GM12878 (cell line): Measurements from ENCODE around the gene RAB3B. TPM values are rescaled to one million over a fixed set of nuclear protein-coding genes. Genes with fewer than 3 reads are reported as not detected.

Source experiments
- ATAC-seq: fragments of 200-7000 bp; cut with Tn5 transposase; 3 replicates; pipeline ENCODE4 v1.9.1; 2020; ENCODE audit warnings: mild to moderate bottlenecking, moderate library complexity
- BruUV-seq: library from RNA; stranded (reverse); fragments of 400-500 nt; replicated peaks from 2 replicates; lab custom pipeline; 2021; lab: Mats Ljungman, UMichigan
- CTCF ChIA-PET: fragments of 300-600 bp; sonication (Branson Sonifier 250); formaldehyde crosslinking; extraction: SDS; loops from one replicate; lab custom pipeline; 2021; ENCODE audit warnings: inconsistent platforms; lab: Yijun Ruan, JAX
- POLR2A ChIA-PET: fragments of 350-600 bp; formaldehyde crosslinking; extraction: SDS; loops from one replicate; lab custom pipeline; 2021; ENCODE audit warnings: inconsistent platforms; lab: Charles Lee
- RAD21 ChIA-PET: fragments of 300-600 bp; sonication (Branson Sonifier 250); formaldehyde crosslinking; loops from one replicate; lab custom pipeline; 2023; ENCODE audit warnings: antibody characterized with exemption; ENCODE audit not compliant: unreplicated experiment; lab: Charles Lee
- SMC1A ChIA-PET: fragments of 300-600 bp; sonication (Branson Sonifier 250); formaldehyde crosslinking; loops from one replicate; lab custom pipeline; 2023; ENCODE audit not compliant: unreplicated experiment, uncharacterized antibody; lab: Charles Lee
- DNase-seq: peaks from one replicate; pipeline ENCODE4 v3.0.0-alpha.2; 2011; ENCODE audit warnings: low read depth, low spot score
- FAIRE-seq: peaks from 3 replicates; lab custom pipeline; 2011; peaks lifted over from hg19 to GRCh38; lab: Jason Lieb, UNC
- H2AFZ ChIP-seq: 2 replicates; pipeline ENCODE4 v1.6.0; 2011; ENCODE audit warnings: low read depth, low read length, control low read depth; ENCODE audit not compliant: control insufficient read depth
- H3K27ac ChIP-seq: 2 replicates; pipeline ENCODE4 v1.5.1; 2011; ENCODE audit warnings: control low read depth; ENCODE audit not compliant: control insufficient read depth, insufficient read depth
- H3K27me3 ChIP-seq, 2 experiments: replicated peaks in 1 of 2; 2 replicates each; pipeline versions ENCODE4 v1.6.0 to v1.6.1; 2011; ENCODE audit warnings: low read length in 1 of 2; ENCODE audit not compliant: control insufficient read depth in 2 of 2, insufficient read depth in 2 of 2
- H3K36me3 ChIP-seq, 2 experiments: 2 replicates each; pipeline ENCODE4 v1.5.1; 2011; ENCODE audit warnings: low read length in 1 of 2; ENCODE audit not compliant: control insufficient read depth in 2 of 2, insufficient read depth in 2 of 2
- H3K4me1 ChIP-seq: 2 replicates; pipeline ENCODE4 v1.6.1; 2011; ENCODE audit warnings: mild to moderate bottlenecking, low read length, moderate library complexity, mixed read lengths; ENCODE audit not compliant: control insufficient read depth, insufficient read depth
- H3K4me2 ChIP-seq: 2 replicates; pipeline ENCODE4 v1.6.0; 2011; ENCODE audit warnings: control low read depth; ENCODE audit not compliant: control insufficient read depth, insufficient read depth
- H3K4me3 ChIP-seq: fragments of 200-600 bp; sonication (generic); 2 replicates; pipeline ENCODE4 v1.5.1; 2016
- H3K79me2 ChIP-seq: 2 replicates; pipeline ENCODE4 v1.6.0; 2011; ENCODE audit warnings: low read length; ENCODE audit not compliant: control insufficient read depth, insufficient read depth
- H3K9ac ChIP-seq: 2 replicates; pipeline ENCODE4 v1.8.0; 2011; ENCODE audit warnings: low read length, control low read depth, mixed read lengths; ENCODE audit not compliant: control insufficient read depth, insufficient read depth
- H3K9me3 ChIP-seq: replicated peaks from 3 replicates; pipeline ENCODE4 v1.5.1; 2011; ENCODE audit warnings: mild to moderate bottlenecking, low read length; ENCODE audit not compliant: control insufficient read depth, insufficient read depth
- H4K20me1 ChIP-seq: 2 replicates; pipeline ENCODE4 v1.6.0; 2011; ENCODE audit not compliant: control insufficient read depth, insufficient read depth
- CEBPB ChIP-seq, 2 experiments: fragments of 150-350 bp in 1 of 2; IDR thresholded peaks; 2 replicates each; pipeline ENCODE4 v1.6.1; 2012 to 2014; ENCODE audit warnings: low read depth in 2 of 2, low read length in 2 of 2, borderline replicate concordance in 1 of 2, inconsistent platforms in 1 of 2
- EGR1 ChIP-seq, 2 experiments: IDR thresholded peaks; 1 replicate in 1 of 2; 2 replicates in 1 of 2; pipeline ENCODE4 v1.6.1; 2011 to 2012; ENCODE audit warnings: low read depth in 2 of 2, low read length in 2 of 2, borderline replicate concordance in 1 of 2, mild to moderate bottlenecking in 1 of 2, moderate library complexity in 1 of 2
- ESRRA ChIP-seq: IDR thresholded peaks from 2 replicates; pipeline ENCODE4 v1.6.1; 2012; ENCODE audit warnings: mild to moderate bottlenecking, low read length, improper control_type of control experiment
- ETV6 ChIP-seq, 2 experiments: fragments of 450-650 bp in 1 of 2; IDR thresholded peaks in 1 of 2; conservative IDR thresholded peaks in 1 of 2; 2 replicates each; pipeline ENCODE4 v1.6.1; 2014; ENCODE audit warnings: antibody characterized with exemption in 1 of 2, borderline replicate concordance in 1 of 2, low read depth in 1 of 2, mild to moderate bottlenecking in 1 of 2, moderate library complexity in 1 of 2
- GATAD2B ChIP-seq: fragments of 450-650 bp; conservative IDR thresholded peaks from 2 replicates; pipeline ENCODE4 v1.6.1; 2017; ENCODE audit warnings: low read depth, mild to moderate bottlenecking, moderate library complexity
- RBBP5 ChIP-seq: fragments of 200-600 bp; sonication (generic); conservative IDR thresholded peaks from 2 replicates; pipeline ENCODE4 v1.6.1; 2016
- SMC3 ChIP-seq: IDR thresholded peaks from 2 replicates; pipeline ENCODE4 v1.6.1; 2011; ENCODE audit warnings: low read length, improper control_type of control experiment, borderline replicate concordance
- TBL1XR1 ChIP-seq: IDR thresholded peaks from 2 replicates; pipeline ENCODE4 v1.6.1; 2012; ENCODE audit warnings: low read depth, low read length, improper control_type of control experiment
- WGBS: methylation state at CpG from one replicate; pipeline ENCODE4 v1.1.6; 2016; ENCODE audit warnings: low lambda C conversion rate; ENCODE audit not compliant: insufficient replicate concordance, insufficient coverage; ENCODE audit errors: missing lambda C conversion rate; 5-methylcytosine and 5-hydroxymethylcytosine counted together
- in situ Hi-C: fragments of 300-500 bp; cut with MboI; formaldehyde crosslinking; loops from 9 replicates; pipeline ENCODE4 v1.14.3; 2018; ENCODE audit warnings: mixed read lengths
- intact Hi-C: fragments of 100-400 bp; cut with micrococcal nuclease; formaldehyde crosslinking; loops from one replicate; pipeline ENCODE4 v1.14.2; 2022; ENCODE audit not compliant: unreplicated experiment
- polyA plus RNA-seq, 11 experiments: library from polyadenylated mRNA; depleted of rRNA in 4 of 11; unstranded in 6 of 11; stranded (reverse) in 5 of 11; fragments of >200 nt; fragmentation: Nextera tagmentation in 4 of 11; fragmentation: Illumina TruSeq in 1 of 11; extraction: Ambion mirVana in 4 of 11; extraction: Trizol in 1 of 11; gene quantifications; 1 replicate in 1 of 11; 2 replicates in 10 of 11; pipeline versions ENCODE4 v1.2.1 to v1.2.3, GENCODE V29; 2011 to 2016; ENCODE audit warnings: inconsistent platforms in 2 of 11, missing spikeins in 2 of 11, low read depth in 1 of 11
- total RNA-seq, 4 experiments: library from RNA; depleted of rRNA in 3 of 4; stranded (reverse); fragments of >200 nt in 3 of 4; fragmentation: Illumina TruSeq in 1 of 4; extraction: Trizol in 1 of 4; gene quantifications; 2 replicates each; pipeline versions ENCODE4 v1.2.1 to v1.2.3, GENCODE V29; 2013 to 2021
- TF ChIP-seq, protein P1 (sequence below): fragments of 450-650 bp; IDR thresholded peaks from 2 replicates; pipeline ENCODE4 v1.6.1; 2017; ENCODE audit warnings: borderline replicate concordance

The RAB3B gene
- total and polyA plus RNA-seq, 10 of the 15 experiments (the other 5 are each of a cell fraction or from before 2014, with no cell fraction given): 0.05 to 0.32 (median 0.24) TPM

DNA sequence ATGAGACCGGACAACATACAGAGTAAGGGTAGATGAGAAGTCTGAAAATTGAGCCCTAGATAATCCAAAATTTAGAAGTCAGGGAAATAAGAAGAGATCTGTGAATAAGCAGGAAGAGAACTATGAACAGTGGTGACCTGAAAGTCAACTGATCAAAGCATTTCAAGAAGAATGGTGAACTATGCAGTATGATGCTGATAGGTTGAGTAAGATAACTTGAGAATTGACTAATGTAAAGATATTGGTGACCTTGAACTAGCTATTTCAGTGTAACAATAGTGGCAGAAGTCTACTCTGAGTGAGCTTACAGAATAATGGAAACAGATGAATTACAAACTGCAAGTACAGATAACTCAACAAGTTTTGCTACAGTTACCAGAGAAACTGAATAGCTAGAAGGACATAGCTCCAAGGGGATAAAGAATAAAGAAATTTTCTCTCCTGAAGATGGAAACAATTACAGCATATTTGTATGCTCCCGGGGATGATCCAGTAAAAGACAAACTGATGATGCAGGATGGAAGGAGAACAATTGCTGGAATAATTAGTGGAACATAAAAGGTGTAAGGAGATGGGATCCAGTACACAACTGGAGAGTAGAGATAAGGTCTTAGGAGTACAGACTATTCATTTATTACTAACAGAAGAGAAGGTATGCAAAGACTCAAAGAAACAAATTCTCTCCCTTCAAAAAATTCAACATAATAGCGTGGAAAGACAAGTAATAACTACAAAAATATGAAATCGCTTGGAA is 122.8 kb downstream of the RAB3B start:
- Histone ChIP-seq H3K4me3 (no peak overlapping the region), H2AFZ (no peak overlapping the region), H3K4me1 (peaks cover 18% of the 10 kb centered on the region), H3K27me3 (no peaks in the 10 kb centered on the region), H3K79me2 (peaks cover 47% of the 10 kb centered on the region)
- ChIA-PET CTCF (no interaction called here), POLR2A (interaction anchor here (1.4 kb wide), 1 partner anchor 9 kb away, joined by 4 read pairs; no protein-coding TSS in a partner anchor), SMC1A (interaction anchor here (1.4 kb wide), 2 partner anchors 9 to 16 kb away, joined by 5 to 10 read pairs; no protein-coding TSS in a partner anchor)
- DNase-seq (no peak), ATAC-seq (no peak; the same call in 2 of the 3 replicates)
- BruUV-seq: no TSS peak
- TF ChIP-seq CEBPB (IDR thresholded peaks at IDR 0.05; ENCODE audit: borderline replicate concordance in 1 of 2, low read depth in 2 of 2, low read length in 2 of 2): no peak
- no peak for TF ChIP-seq ETV6 (conservative IDR thresholded peaks at IDR 0.05 in 1 of 2, IDR thresholded peaks at IDR 0.05 in 1 of 2; ENCODE audit: borderline replicate concordance in 1 of 2, low read depth in 1 of 2)
- TF ChIP-seq RBBP5: no peak
- no peak for TF ChIP-seq ESRRA
- no peak for TF ChIP-seq SMC3
- TF ChIP-seq, protein P1, sequence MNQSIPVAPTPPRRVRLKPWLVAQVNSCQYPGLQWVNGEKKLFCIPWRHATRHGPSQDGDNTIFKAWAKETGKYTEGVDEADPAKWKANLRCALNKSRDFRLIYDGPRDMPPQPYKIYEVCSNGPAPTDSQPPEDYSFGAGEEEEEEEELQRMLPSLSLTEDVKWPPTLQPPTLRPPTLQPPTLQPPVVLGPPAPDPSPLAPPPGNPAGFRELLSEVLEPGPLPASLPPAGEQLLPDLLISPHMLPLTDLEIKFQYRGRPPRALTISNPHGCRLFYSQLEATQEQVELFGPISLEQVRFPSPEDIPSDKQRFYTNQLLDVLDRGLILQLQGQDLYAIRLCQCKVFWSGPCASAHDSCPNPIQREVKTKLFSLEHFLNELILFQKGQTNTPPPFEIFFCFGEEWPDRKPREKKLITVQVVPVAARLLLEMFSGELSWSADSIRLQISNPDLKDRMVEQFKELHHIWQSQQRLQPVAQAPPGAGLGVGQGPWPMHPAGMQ: no peak
- no peak for TF ChIP-seq TBL1XR1
- TF ChIP-seq EGR1 (IDR thresholded peaks at IDR 0.05; ENCODE audit: borderline replicate concordance in 1 of 2, low read depth in 2 of 2, low read length in 2 of 2): no peak
- no peak for TF ChIP-seq GATAD2B
- TF ChIP-seq, all 136 proteins: peak for 0
- FAIRE-seq: no peak
- H3K4me2 ChIP-seq: no peak overlapping the region
- in situ Hi-C loops: no loop called here
- H3K9ac ChIP-seq: no peak overlapping the region
- RAD21 ChIA-PET: no interaction called here
- H3K27ac ChIP-seq: no peak overlapping the region
- no peaks in the 10 kb centered on the region; the same call in 1 of the 2 replicates for H4K20me1 ChIP-seq
- intact Hi-C loops: no loop called here
- H3K9me3 ChIP-seq: no peaks in the 10 kb centered on the region
- 98% methylated on average over 4 of the region's 4 CpGs for WGBS
- H3K36me3 ChIP-seq: no peaks in the 10 kb centered on the region; a peak in 1 of 4 replicates
